Measurements from ENCODE around the gene IL31RA.

IL31RA gene

DNA sequence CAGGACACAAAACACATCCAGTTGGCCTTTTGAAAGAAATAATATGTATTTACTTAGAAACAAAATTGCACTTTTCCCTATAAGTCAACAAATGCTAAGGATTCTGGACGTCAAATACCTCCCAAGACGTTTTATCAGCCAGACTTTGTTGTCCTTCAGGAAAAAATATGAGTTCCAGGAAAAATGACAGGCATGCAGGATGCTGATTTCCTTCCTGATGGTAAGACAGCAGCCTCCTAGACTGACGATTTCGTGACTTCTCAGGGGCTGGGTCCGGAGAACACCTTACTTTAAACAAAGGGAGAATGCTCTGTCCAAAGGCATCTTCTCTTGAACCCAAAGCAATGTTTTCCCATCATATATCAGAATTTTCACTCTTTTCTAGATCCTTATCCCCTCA, 74.6 kb downstream of the IL31RA start:
- H3K4me1 ChIP-seq = peaks cover 0 to 6% (median 0%) of the 10 kb centered on the region in 4 donors
- intact Hi-C loops (cut with DNase I; ENCODE audit: low total_unique reads) = no loop called here
- H3K9me3 ChIP-seq = no peaks in the 10 kb centered on the region
- TF ChIP-seq, protein P1, sequence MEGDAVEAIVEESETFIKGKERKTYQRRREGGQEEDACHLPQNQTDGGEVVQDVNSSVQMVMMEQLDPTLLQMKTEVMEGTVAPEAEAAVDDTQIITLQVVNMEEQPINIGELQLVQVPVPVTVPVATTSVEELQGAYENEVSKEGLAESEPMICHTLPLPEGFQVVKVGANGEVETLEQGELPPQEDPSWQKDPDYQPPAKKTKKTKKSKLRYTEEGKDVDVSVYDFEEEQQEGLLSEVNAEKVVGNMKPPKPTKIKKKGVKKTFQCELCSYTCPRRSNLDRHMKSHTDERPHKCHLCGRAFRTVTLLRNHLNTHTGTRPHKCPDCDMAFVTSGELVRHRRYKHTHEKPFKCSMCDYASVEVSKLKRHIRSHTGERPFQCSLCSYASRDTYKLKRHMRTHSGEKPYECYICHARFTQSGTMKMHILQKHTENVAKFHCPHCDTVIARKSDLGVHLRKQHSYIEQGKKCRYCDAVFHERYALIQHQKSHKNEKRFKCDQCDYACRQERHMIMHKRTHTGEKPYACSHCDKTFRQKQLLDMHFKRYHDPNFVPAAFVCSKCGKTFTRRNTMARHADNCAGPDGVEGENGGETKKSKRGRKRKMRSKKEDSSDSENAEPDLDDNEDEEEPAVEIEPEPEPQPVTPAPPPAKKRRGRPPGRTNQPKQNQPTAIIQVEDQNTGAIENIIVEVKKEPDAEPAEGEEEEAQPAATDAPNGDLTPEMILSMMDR (IDR thresholded peaks at IDR 0.05) = no peak
- H3K36me3 ChIP-seq = no peaks in the 10 kb centered on the region
- no peak overlapping the region for H3K27ac ChIP-seq
- no peak for DNase-seq
- H3K27me3 ChIP-seq = no peaks in the 10 kb centered on the region
- H3K4me3 ChIP-seq = no peak overlapping the region

DNA sequence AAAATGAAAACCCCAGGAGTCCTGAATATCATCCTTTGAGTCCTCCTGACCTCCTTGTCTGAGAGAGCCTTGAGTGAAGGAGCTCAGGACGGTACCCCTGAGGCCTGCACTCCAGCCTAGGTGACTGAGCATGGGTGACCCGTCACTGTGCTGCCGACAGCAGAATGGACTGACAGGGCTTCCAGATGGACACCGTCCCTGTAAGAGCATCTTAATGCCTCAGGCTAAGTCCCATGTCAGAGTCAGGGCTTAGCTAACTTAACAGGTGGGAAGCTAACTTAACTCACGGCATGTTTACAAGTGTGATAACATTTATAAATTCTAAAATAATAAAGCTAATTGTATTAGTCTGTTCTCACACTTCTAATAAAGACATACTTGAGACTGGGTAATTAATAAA, 75.3 kb downstream of the IL31RA start:
- Histone ChIP-seq H3K4me3 (no peak overlapping the region), H3K27me3 (no peaks in the 10 kb centered on the region), H3K27ac (no peak overlapping the region), H3K4me1 (peaks cover 0 to 6% (median 0%) of the 10 kb centered on the region in 4 donors), H3K36me3 (no peaks in the 10 kb centered on the region), H3K9me3 (no peaks in the 10 kb centered on the region)
- no peak for DNase-seq
- intact Hi-C loops (cut with DNase I; ENCODE audit: low total_unique reads) = no loop called here
- TF ChIP-seq, protein P1 (IDR thresholded peaks at IDR 0.05) = no peak

DNA sequence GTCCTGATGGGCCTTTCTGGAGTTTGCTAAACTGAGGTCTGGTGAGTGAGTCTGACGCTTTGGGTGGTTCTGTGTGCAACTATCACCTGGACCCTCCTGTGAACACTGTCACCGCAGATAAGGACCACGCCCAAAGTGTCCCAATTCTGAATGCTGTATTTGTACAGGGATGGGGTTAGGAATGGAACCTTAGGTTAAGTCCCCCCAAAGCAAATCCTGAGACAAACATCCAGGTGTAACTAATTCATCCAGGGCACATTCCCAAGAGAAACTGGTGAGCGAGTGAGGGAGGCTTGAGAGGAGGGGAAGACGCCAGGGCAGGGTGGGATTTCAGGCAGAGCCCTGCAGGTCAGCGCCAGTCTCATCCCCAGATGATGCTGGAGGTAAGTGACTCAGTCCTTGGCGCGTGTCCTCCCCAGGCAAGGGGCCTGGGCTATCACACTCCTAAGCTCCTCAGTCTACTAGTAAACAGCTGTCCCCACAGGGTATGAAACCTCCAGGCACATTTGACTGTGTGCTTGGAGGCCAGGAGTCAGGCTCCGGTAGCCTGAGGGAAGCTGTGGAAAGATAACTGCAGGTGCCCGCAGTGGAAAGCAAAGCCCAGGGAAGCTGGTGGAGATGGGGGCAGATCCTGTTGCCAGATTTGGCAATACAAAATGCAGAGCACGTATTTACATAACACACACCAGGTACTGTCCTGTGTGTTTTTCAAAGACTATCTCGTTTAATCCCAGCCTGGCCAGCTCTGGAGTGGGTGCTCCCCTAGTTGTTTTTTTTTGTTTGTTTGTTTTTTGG, 76.9 kb downstream of the IL31RA start:
- no peak overlapping the region for H3K27ac ChIP-seq
- H3K4me3 ChIP-seq = no peak overlapping the region
- intact Hi-C loops (cut with DNase I; ENCODE audit: low total_unique reads) = no loop called here
- H3K36me3 ChIP-seq = no peaks in the 10 kb centered on the region
- no peaks in the 10 kb centered on the region for H3K27me3 ChIP-seq
- TF ChIP-seq, protein P1 (IDR thresholded peaks at IDR 0.05) = no peak
- H3K9me3 ChIP-seq = no peaks in the 10 kb centered on the region
- peaks cover 0 to 6% (median 0%) of the 10 kb centered on the region in 4 donors for H3K4me1 ChIP-seq
- no peak for DNase-seq

DNA sequence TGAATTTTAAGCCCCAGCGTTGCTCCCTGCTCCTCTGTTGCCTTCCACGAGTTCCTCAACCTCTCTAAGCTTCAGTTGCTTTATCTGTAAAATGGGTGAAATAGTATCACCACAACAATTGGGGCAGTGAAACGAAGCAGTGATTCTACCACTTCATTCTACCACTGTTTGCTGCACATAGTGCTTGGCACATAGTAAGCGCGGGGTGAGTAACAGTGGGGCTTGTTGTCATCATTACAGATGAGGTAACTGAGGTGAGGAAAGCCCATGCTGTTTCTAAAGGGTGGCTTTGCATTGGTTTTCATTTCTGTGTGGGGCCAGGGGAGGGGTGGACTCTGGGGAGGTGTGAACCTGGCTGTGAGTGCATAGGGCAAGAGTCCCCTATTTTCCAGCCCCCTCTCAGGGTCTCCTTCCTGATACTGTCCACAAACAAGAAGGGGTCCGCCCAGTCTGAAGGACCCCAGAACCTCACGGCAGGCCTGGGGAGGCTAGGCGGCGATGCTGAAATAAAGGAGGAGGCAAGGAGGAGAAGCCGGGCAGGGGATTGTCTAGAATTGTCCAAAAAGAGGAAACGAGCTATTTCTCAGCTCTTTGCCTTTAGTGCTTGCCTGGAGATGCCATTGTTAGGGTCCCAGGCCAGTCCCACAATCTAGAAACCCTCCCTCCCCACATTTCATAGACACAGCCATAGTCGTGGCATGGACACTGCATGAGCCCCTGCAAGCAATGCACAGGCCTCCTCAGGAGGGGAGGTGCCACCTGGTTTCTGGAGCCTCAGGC, 78.1 kb downstream of the IL31RA start:
- intact Hi-C loops (cut with DNase I; ENCODE audit: low total_unique reads) = no loop called here
- Histone ChIP-seq H3K27ac (no peak overlapping the region), H3K4me3 (no peak overlapping the region), H3K9me3 (no peaks in the 10 kb centered on the region), H3K27me3 (no peaks in the 10 kb centered on the region), H3K36me3 (no peaks in the 10 kb centered on the region), H3K4me1 (no peaks in the 10 kb centered on the region)
- DNase-seq = no peak
- TF ChIP-seq, protein P1 (IDR thresholded peaks at IDR 0.05) = no peak

DNA sequence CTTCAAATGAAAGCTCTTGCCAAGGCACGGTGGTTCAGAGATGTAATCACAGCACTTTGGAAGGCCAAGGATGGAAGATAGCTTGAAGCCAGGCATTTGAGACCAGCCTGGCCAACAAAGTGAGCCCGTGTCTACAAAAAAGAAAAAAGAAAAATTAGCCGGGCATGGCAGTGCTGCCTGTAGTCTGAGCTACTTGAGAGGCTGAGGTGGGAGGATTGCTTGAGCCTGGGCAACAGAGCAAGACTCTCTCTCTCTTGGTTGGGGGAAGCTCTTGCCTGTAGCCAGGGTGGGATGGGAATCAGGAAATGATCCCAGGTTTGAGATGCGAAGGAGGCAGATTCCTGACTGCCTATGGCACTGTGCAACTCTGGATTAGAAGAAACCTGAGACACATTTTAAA, 81.5 kb downstream of the IL31RA start:
- no peak overlapping the region for H3K4me3 ChIP-seq
- TF ChIP-seq, protein P1 (IDR thresholded peaks at IDR 0.05) = no peak
- no peaks in the 10 kb centered on the region for H3K4me1 ChIP-seq
- H3K36me3 ChIP-seq = no peaks in the 10 kb centered on the region
- intact Hi-C loops (cut with DNase I; ENCODE audit: low total_unique reads) = loop anchor here (10.0 kb wide), 1 partner anchor 272 kb away; no protein-coding TSS in a partner anchor
- no peaks in the 10 kb centered on the region for H3K9me3 ChIP-seq
- H3K27me3 ChIP-seq = no peaks in the 10 kb centered on the region
- H3K27ac ChIP-seq = no peak overlapping the region
- DNase-seq = no peak
